GM19463 (cell line): ENCODE measurements around the gene LMAN1L.

Experiments
- ATAC-seq: cut with Tn5 transposase; IDR thresholded peaks from one replicate; pipeline ENCODE4 v1.9.1; 2021; ENCODE audit warnings: mild to moderate bottlenecking, moderate library complexity; ENCODE audit not compliant: unreplicated experiment

The LMAN1L gene

DNA sequence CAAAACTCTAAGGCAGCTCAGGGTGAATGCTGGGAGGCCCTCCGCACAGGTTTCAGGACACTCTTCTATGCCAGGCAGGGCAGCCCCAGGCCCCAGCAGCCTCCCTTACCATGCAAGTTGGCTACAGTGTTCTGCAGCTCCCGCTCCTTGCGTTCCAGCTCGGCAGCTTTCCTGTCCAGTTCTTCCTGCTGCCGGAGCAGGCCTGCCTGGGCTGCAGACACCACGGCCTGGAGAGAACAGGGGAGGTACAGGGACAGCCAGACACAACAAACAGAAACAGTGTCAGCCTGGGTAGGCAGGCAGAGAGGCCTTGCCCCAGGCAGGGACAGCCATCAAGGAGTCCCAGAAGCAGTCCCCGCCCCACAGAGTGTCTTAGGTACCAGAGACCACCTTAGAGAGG is 39.3 kb downstream of the LMAN1L start:
- ATAC-seq, result no peak

GRCh38 chr15:74854453-74855022 is 41.9 kb downstream of the LMAN1L start:
- no peak for ATAC-seq

DNA sequence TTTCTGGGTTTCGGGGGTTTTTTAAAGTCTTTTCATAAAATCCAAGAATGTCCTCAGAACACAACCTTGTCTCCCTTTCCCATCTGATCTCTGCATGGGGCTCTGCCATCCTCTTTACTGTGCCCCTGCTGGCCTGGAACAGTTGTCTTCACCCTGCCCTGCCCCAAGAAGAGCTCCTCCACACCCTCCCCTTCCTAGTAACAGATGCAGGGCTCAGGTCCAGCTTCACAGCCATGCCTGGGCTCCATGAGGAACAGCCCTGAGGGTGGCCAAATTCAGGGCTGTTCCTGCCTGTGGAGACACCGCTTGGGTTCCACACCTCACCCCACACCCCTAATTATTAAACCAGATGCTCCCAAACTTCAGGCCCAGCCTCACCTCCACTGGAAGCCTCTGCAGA is 43.2 kb downstream of the LMAN1L start:
- ATAC-seq, result no peak

DNA sequence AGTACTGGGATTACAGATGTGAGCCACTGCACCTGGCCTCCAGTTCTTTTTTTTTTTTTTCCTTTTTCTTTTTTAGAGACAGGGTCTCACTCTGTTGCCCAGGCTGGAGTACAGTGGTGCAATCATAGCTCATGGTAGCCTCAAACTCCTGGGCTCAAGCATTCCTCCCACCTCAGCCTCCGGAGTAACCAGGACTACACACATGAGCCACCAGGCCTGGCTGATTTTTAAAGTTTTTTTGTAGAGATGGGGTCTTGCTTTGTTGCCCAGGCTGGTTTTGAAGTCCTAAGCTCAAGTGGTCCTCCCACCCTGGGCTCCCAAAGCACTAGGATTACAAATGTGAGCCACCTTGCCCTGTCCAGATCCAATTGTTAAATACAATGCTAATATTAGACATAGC is 43.9 kb downstream of the LMAN1L start:
- no peak for ATAC-seq

DNA sequence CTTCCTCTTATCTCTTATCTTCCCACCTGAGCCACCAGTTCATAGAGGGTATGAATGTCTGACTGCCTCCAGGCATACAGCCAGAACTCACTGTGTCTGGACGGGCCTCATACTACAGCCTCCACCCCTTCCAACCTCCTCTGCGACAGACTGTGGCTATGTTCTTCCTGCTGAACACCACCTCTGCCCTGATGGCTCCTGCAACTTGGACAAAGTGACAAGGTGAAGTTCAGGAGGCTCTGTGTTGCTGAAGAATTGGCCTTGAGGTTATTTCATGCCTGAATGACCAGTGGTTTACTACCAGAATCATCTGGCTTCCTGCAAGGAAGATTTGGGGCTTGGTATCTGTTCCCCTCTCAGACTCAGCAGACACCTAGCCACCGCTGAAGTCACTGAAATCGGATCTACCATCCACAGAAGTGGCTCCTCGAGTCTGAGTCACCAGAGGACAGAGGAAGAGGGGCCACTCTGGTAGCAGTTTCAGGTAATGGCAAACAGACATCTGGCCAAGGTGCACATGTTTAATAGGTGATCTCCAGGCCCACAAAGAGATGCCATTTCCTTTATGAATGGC is 44.5 kb downstream of the LMAN1L start:
- peak; percentile 78 for ATAC-seq

GRCh38 chr15:74857671-74858368 is 45.2 kb downstream of the LMAN1L start:
- ATAC-seq, result no peak

- ATAC-seq, result no peak
Observed at GRCh38 chr15:74858369-74858740, 45.7 kb downstream of the LMAN1L start.

DNA sequence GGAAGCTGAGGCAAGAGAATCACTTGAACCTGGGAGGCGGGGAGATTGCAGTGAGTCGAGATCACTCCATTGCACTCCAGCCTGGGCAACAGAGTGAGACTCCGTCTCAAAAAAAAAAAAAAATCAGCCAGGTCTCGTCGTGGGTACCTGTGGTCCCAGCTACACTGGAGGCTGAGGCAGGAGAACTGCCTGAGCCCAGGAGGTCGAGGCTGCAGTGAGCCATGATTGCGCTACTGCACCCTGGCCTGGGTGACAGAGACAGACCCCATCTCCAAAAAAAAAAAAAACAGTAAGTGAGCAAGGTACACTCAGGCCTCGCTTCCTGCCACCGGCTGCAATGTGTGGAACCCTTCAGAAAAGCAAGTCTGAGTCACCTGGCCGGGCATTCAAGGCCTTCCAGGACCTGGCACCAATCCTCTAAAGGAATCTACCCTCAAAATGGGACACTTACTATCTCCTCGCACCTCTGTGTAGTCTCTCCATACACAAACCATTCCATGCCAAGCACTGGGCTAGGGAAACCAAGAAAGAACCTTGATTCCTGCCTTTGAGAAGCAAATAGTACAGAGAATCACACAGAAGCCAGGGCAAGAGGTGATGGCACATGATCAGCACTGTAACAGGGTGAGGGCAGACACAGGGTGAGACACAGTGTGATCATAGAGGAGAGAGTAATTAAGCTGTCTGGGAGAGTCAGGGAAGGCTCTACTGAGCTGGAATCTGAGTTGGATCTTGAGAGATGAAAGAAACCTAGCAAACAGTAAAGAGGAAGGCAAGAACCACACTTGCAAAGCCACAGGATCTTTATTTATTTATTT is 50.8 kb downstream of the LMAN1L start:
- ATAC-seq, result no peak

- no peak for ATAC-seq
Observed at GRCh38 chr15:74864296-74864695, 51.7 kb downstream of the LMAN1L start.

DNA sequence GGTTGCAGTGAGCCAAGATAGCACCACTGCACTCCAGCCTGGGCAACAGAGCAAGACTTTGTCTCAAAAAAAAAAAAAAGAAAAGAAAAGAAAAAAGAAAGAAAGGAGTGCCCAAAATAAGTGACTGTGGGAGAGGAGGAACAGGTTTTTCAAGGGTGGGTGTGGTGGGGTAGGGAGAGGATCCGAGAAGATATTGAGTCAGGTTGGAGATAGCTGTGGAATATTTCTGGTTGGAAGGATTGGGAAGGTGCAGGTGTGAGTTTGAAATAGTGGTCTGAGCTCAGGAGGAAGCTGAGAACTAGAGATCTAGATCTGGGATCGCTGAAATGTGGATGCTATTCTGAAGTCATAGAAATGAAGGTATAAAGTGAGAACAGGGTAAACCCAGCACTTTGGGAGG is 52.7 kb downstream of the LMAN1L start:
- ATAC-seq, result no peak

DNA sequence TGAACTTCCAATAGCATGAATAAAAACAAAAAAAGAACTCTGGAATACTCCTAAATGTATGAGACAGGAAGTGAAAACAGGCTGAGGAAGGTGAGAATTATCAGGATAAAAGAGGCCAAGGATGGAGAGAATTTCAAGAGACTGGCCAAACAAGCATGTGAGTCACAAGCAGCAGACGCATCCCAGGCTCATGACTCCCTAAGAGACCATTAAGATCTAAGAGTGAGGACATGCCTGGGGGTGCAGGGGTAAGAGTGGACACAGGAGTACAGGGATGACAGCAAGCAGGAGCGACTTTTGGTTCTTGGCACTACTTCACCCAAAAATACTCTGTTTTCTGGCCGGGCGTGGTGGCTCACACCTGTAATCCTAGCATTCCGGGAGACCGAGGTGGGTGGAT is 53.5 kb downstream of the LMAN1L start:
- ATAC-seq, result no peak

- no peak for ATAC-seq
Observed at GRCh38 chr15:74867466-74868038, 54.9 kb downstream of the LMAN1L start.

- ATAC-seq, result no peak
Observed at GRCh38 chr15:74868059-74868458, 55.4 kb downstream of the LMAN1L start.

DNA sequence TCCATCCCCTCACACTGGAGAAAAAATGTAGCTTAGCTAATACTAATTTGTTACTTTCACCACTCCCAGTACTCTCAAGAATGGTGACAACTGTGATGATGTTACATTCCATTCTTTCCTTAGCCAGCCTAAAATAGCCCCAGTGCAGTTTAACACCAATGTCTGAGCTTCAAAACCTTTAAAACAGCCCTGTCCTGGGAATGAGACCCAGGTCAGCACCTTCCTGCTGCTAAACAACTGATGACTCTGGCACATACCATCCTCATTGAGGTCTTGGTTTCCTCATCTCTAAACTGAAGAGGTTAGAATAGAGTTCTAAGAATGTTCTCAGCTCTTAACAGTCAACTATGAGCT is 56.7 kb downstream of the LMAN1L start:
- no peak for ATAC-seq

DNA sequence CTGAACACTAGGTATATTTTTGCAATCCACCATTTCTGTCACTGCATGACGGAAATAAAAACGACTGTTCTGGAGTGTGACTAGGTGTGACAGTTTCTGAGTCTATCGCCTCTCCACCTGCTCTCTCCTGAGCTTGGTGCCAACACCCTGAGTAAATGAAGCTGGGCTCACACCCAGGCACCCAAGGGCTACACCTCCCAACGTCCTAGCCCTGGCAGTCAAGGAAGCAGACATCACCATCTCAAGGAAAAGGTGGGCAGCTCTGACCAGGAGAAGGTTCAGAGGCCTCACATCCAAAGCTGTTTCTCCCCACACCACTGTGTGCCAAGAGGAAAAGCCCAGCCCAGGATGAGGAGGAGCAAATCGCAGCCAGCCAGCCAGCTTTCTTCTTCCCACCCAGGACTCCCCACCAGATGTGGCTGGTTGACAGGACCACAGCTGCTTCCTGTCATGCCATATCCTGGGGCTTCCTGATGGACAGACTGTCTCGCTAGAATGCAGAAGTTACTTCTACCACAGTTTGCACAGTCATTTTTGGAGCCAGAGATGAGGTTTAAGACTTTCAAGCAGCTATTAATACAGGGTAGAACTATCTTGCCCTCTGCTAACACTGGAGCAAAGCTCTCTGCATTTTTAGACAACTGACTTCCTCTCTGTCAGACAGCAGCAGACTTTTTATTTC is 57.2 kb downstream of the LMAN1L start:
- ATAC-seq, result peak; percentile 59

GRCh38 chr15:74870436-74871215 is 58.0 kb downstream of the LMAN1L start:
- no peak for ATAC-seq

DNA sequence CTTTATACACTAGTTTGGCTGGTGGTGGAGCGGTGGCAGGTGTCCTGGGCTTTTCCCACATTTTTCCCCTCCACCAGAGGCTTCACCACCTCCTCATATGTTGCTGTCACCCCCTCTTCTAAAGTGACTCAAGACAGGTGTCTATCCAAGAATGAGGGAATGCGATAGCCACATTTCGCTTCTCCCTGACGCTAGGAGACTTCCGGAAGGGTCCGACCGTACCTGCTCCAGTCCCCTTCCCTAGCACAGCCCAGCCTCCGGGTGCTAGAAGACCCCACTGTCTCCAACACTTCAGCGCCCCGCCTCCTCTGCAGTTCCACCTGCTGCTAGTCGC is 60.0 kb downstream of the LMAN1L start:
- ATAC-seq, result no peak

DNA sequence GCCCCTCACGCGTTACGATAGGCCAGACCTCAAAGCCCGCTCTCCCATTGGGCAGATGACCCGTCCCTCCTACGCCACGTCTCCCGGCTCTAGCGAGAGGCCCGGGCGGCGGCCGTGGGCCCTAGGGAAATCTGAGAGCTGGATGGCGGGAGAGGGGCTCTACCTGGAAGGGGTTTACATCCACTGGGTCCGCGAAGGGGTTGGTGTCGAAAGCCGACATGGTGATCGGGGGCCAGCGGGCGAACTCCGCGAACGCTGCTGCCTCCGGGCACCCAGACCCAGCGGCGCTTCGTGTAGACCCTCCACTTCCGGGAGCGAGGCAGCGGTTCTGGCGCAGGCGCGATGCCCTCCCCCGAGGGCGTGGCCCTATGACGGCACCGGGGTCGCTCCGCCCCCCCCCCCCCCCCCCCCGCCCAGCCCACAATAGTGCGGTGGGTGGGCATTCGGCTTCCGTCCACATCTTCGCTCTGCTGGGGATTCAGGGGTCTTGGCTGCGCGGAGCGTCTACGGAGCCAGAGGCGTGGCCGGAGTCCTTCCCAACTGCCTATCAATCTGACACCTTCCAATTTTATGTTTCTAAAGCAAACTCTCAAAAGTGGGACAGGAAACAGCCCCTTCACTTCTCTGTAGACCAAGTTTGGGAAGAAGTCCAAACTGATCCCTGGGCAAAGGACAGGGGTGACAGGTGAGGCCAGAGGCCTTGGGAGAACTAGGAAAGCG is 60.6 kb downstream of the LMAN1L start, which contains the start of gene SCAMP2:
SCAMP2 (minus strand) TSS at position 330 of the 720 bp plus-strand sequence; CDS start at position 220, 110 bp downstream.
- peak; percentile 73 for ATAC-seq

- ATAC-seq, result no peak
Observed at GRCh38 chr15:74873756-74874424, 61.3 kb downstream of the LMAN1L start.
